ENCODE results near the gene SLCO4A1.

DNA sequence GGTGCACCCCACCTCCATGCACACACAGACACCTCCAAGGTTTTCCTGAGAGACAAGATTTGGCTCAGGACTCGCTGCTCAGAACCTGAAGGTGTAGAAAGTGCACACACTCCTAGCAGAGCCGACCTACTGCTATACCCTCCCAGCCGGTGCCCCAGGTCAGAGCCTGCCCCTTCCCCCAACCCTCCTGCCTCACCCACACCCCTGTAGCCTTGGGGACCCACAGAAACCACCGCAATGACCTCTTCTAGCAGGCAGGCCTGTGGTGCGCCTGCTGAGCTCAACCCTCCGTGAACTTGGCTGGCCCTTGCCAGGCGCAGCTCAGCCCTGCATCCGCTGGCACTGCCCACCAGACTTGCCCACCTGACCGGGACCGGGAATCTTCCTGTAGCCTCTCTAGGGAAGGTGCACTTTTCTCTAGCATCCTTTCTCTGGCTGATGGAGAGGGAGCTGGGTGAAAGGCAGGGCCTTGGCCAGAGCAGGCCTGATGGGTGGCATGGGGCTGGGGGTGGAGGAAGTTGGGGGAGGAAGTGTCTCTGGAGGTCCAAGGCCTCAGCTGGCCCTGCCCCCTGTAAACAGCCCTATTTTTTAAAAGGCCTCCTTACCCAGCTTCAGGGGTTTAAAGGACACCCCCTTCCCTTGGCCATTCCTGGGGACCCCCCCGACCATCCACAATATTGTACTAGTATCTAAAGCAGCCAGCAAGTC, 36.9 kb upstream of the SLCO4A1 start:
- TF ChIP-seq, protein P1, sequence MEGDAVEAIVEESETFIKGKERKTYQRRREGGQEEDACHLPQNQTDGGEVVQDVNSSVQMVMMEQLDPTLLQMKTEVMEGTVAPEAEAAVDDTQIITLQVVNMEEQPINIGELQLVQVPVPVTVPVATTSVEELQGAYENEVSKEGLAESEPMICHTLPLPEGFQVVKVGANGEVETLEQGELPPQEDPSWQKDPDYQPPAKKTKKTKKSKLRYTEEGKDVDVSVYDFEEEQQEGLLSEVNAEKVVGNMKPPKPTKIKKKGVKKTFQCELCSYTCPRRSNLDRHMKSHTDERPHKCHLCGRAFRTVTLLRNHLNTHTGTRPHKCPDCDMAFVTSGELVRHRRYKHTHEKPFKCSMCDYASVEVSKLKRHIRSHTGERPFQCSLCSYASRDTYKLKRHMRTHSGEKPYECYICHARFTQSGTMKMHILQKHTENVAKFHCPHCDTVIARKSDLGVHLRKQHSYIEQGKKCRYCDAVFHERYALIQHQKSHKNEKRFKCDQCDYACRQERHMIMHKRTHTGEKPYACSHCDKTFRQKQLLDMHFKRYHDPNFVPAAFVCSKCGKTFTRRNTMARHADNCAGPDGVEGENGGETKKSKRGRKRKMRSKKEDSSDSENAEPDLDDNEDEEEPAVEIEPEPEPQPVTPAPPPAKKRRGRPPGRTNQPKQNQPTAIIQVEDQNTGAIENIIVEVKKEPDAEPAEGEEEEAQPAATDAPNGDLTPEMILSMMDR (conservative IDR thresholded peaks at IDR 0.05; ENCODE audit: low read depth, low read length): no peak
- TF ChIP-seq MAFK (IDR thresholded peaks at IDR 0.05; ENCODE audit: low read depth, low read length) (no peak), SMC3 (IDR thresholded peaks at IDR 0.05; ENCODE audit: low read depth, low read length) (no peak), BHLHE40 (IDR thresholded peaks at IDR 0.05; ENCODE audit: low read depth, low read length) (no peak), CEBPB (IDR thresholded peaks at IDR 0.05; ENCODE audit: low read depth, low read length) (no peak), RCOR1 (IDR thresholded peaks at IDR 0.05; ENCODE audit: insufficient replicate concordance, low read length) (no peak), CHD1 (IDR thresholded peaks at IDR 0.05; ENCODE audit: low read depth, low read length) (no peak), POLR2A (IDR thresholded peaks at IDR 0.05; ENCODE audit: low read depth, low read length) (no peak)

Measured in IMR-90 (cell line).